B cell (primary cell): ENCODE data around the gene MYO1C. TPM values are rescaled to one million over a fixed set of nuclear protein-coding genes. Genes with fewer than 3 reads are reported as not detected.

ENCODE experiments used
- ATAC-seq: fragments of 200-7000 bp; cut with Tn5 transposase; one replicate; pipeline ENCODE4 v1.10.0; 2021; ENCODE audit warnings: low read depth, mild to moderate bottlenecking, moderate number of reproducible peaks, moderate library complexity
- CTCF ChIA-PET: fragments of 350-600 bp; sonication (Branson Sonifier 250); formaldehyde crosslinking; loops from one replicate; lab custom pipeline; 2021; ENCODE audit warnings: antibody characterized with exemption, inconsistent platforms; lab: Charles Lee
- POLR2A ChIA-PET: fragments of 350-600 bp; sonication (Branson Sonifier 250); formaldehyde crosslinking; loops from one replicate; lab custom pipeline; 2021; ENCODE audit warnings: antibody characterized with exemption; lab: Charles Lee
- DNase-seq: peaks from one replicate; pipeline ENCODE4 v3.0.0; 2013
- H2AFZ ChIP-seq: 2 replicates; pipeline ENCODE4 v1.6.1; 2012; ENCODE audit warnings: mild to moderate bottlenecking, low read depth, low read length; ENCODE audit not compliant: insufficient read depth, poor library complexity, severe bottlenecking
- H3K27ac ChIP-seq, 2 donors: 1 replicate in 1 of 2; 2 replicates in 1 of 2; pipeline ENCODE4 v1.5.1; 2012 to 2013; ENCODE audit warnings: low read length in 2 of 2, mild to moderate bottlenecking in 2 of 2, moderate library complexity in 1 of 2
- H3K27me3 ChIP-seq, 4 experiments: fragments of 200-600 bp in 1 of 4; sonication (generic) in 1 of 4; replicated peaks in 1 of 4; 1 replicate in 2 of 4; 2 replicates in 2 of 4; pipeline versions ENCODE4 v1.6.1 to v1.7.0; 2013 to 2016; ENCODE audit warnings: low read length in 3 of 4, mild to moderate bottlenecking in 2 of 4, mixed read lengths in 1 of 4, moderate library complexity in 1 of 4; ENCODE audit not compliant: insufficient read depth in 4 of 4, control insufficient read depth in 3 of 4; ENCODE audit errors: control extremely low read depth in 1 of 4
- H3K36me3 ChIP-seq, 2 experiments: replicated peaks in 1 of 2; 1 replicate in 1 of 2; 2 replicates in 1 of 2; pipeline versions ENCODE4 v1.6.1 to v1.7.1; 2013; ENCODE audit warnings: low read length in 1 of 2; ENCODE audit not compliant: insufficient read depth in 2 of 2, control insufficient read depth in 1 of 2; ENCODE audit errors: control extremely low read depth in 1 of 2, extremely low read depth in 1 of 2
- H3K4me1 ChIP-seq, 2 donors: fragments of 200-600 bp in 1 of 2; sonication (generic) in 1 of 2; 1 replicate in 1 of 2; 2 replicates in 1 of 2; pipeline versions ENCODE4 v1.5.1 to v1.6.1; 2013 to 2017; ENCODE audit warnings: low read length in 2 of 2; ENCODE audit not compliant: control insufficient read depth in 2 of 2, insufficient read depth in 2 of 2
- H3K4me2 ChIP-seq: replicated peaks from 2 replicates; pipeline ENCODE3; 2012; ENCODE audit warnings: mild to moderate bottlenecking, low read depth, low read length; ENCODE audit not compliant: poor library complexity, severe bottlenecking
- H3K4me3 ChIP-seq, 5 experiments: fragments of 200-600 bp in 1 of 5; sonication (generic) in 1 of 5; 1 replicate in 3 of 5; 2 replicates in 2 of 5; pipeline versions ENCODE4 v1.5.1 to v1.7.0; 2011 to 2016; ENCODE audit warnings: low read length in 4 of 5, mild to moderate bottlenecking in 4 of 5, low read depth in 2 of 5, control low read depth in 1 of 5, moderate library complexity in 1 of 5; ENCODE audit not compliant: insufficient read depth in 1 of 5; ENCODE audit errors: control extremely low read depth in 1 of 5, extremely low read depth in 1 of 5
- H3K79me2 ChIP-seq: fragments of 200-600 bp; sonication (generic); one replicate; pipeline ENCODE4 v1.6.0; 2016; ENCODE audit warnings: low read length; ENCODE audit not compliant: control insufficient read depth, insufficient read depth
- H3K9ac ChIP-seq: fragments of 200-600 bp; sonication (generic); 2 replicates; pipeline ENCODE4 v1.6.1; 2017; ENCODE audit warnings: mild to moderate bottlenecking, low read length, moderate library complexity
- H3K9me3 ChIP-seq, 3 donors: one replicate each; pipeline versions ENCODE4 v1.6.1 to v1.7.1; 2013; ENCODE audit warnings: low read length in 2 of 3; ENCODE audit not compliant: control insufficient read depth in 2 of 3, insufficient read depth in 1 of 3; ENCODE audit errors: control extremely low read depth in 1 of 3
- H4K20me1 ChIP-seq: 2 replicates; pipeline ENCODE4 v1.6.0; 2012; ENCODE audit warnings: mild to moderate bottlenecking, low read length; ENCODE audit not compliant: insufficient read depth, control insufficient read depth, poor library complexity, severe bottlenecking
- H3K27ac Mint-ChIP-seq: one replicate; pipeline ENCODE4 v1.8.0; 2021; ENCODE audit warnings: mixed read lengths
- H3K27me3 Mint-ChIP-seq: one replicate; pipeline ENCODE4 v1.8.0; 2021; ENCODE audit warnings: mixed read lengths
- H3K4me1 Mint-ChIP-seq: one replicate; pipeline ENCODE4 v1.8.0; 2021; ENCODE audit warnings: mixed read lengths
- H3K4me3 Mint-ChIP-seq: one replicate; pipeline ENCODE4 v1.8.0; 2021; ENCODE audit warnings: mixed read lengths
- H3K9me3 Mint-ChIP-seq: one replicate; pipeline ENCODE4 v1.8.0; 2022; ENCODE audit warnings: mixed read lengths; ENCODE audit not compliant: insufficient read depth
- EZH2 ChIP-seq: IDR thresholded peaks from 2 replicates; pipeline ENCODE4 v1.6.1; 2012; ENCODE audit warnings: borderline replicate concordance, low read depth, mild to moderate bottlenecking, moderate library complexity, low read length; ENCODE audit not compliant: insufficient read depth, poor library complexity, severe bottlenecking
- WGBS: methylation state at CpG from one replicate; pipeline ENCODE4 v1.1.5; 2013; ENCODE audit warnings: missing lambda C conversion rate; ENCODE audit not compliant: insufficient coverage; 5-methylcytosine and 5-hydroxymethylcytosine counted together
- intact Hi-C: fragments of 100-400 bp; cut with micrococcal nuclease; formaldehyde crosslinking; loops from one replicate; pipeline ENCODE4 v1.10.0; 2022
- polyA plus RNA-seq: library from polyadenylated mRNA; depleted of rRNA; stranded (reverse); fragments of >200 nt; gene quantifications from 2 replicates; pipeline ENCODE4 v1.2.3, GENCODE V29; 2012
- total RNA-seq, 2 donors: library from RNA; stranded (reverse); fragments of 120-200 nt in 1 of 2; gene quantifications; 1 replicate in 1 of 2; 2 replicates in 1 of 2; pipeline versions ENCODE4 v1.2.3 to v1.2.4, GENCODE V29; 2013 to 2022
- TF ChIP-seq, protein P1 (sequence below): fragments of 200-600 bp; IDR thresholded peaks from one replicate; pipeline ENCODE4 v1.8.0; 2022; ENCODE audit warnings: antibody characterized with exemption, mild to moderate bottlenecking

MYO1C gene
- total and polyA plus RNA-seq, 2 donors (not counting 1 experiment from before 2014, with no cell fraction given): 54.7 to 81.7 TPM

DNA sequence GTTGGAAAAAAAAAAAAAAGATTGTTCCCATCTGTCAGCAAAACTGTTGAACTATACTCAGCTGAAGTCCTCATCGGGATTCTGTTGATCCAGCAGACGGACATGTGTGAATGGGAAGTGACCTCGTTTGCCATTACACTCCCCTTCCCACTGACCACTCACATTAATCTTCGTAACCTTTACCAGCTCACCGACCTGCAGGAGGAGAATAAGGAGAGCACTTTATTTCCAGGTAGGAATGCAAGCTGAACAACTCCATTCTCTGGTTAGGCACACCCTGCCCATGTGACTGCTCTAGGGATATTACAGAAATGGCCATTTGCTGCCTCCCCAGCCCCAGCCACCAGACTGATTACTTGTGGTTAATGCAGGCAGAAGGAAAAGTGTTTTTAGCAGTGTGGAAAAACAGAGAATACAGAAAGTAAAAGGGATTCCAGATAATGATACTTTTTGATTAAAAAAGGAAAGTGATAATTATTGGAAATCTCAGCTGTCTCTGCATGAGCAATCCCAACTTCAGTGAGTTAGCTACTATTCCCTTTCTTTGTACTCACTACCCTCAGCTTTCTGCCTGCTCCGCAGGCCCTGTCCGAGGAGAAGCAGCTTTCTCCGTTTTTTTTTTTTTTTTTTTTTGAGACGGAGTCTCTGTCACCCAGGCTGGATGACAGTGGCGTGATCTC, 68.9 kb downstream of the MYO1C start:
- H3K9ac ChIP-seq: no peak overlapping the region
- ChIA-PET CTCF (no interaction called here), POLR2A (no interaction called here)
- no peak for TF ChIP-seq EZH2
- TF ChIP-seq, protein P1, sequence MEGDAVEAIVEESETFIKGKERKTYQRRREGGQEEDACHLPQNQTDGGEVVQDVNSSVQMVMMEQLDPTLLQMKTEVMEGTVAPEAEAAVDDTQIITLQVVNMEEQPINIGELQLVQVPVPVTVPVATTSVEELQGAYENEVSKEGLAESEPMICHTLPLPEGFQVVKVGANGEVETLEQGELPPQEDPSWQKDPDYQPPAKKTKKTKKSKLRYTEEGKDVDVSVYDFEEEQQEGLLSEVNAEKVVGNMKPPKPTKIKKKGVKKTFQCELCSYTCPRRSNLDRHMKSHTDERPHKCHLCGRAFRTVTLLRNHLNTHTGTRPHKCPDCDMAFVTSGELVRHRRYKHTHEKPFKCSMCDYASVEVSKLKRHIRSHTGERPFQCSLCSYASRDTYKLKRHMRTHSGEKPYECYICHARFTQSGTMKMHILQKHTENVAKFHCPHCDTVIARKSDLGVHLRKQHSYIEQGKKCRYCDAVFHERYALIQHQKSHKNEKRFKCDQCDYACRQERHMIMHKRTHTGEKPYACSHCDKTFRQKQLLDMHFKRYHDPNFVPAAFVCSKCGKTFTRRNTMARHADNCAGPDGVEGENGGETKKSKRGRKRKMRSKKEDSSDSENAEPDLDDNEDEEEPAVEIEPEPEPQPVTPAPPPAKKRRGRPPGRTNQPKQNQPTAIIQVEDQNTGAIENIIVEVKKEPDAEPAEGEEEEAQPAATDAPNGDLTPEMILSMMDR: no peak
- Mint-ChIP-seq H3K4me3 (no peak overlapping the region), H3K9me3 (no peaks in the 10 kb centered on the region), H3K27me3 (no peaks in the 10 kb centered on the region), H3K4me1 (peaks cover 4% of the 10 kb centered on the region), H3K27ac (no peak overlapping the region)
- intact Hi-C loops: no loop called here
- WGBS: 93% methylated on average over 2 of the region's 10 CpGs
- no peaks in the 10 kb centered on the region for H3K27me3 ChIP-seq
- peaks cover 9 to 44% of the 10 kb centered on the region in 2 experiments for H3K36me3 ChIP-seq
- no peak for ATAC-seq
- H3K9me3 ChIP-seq: no peaks in the 10 kb centered on the region
- no peak overlapping the region for H3K4me2 ChIP-seq
- H3K27ac ChIP-seq: no peak overlapping the region
- no peaks in the 10 kb centered on the region for H3K4me1 ChIP-seq
- H2AFZ ChIP-seq: no peak overlapping the region
- no peak overlapping the region for H3K4me3 ChIP-seq
- peaks cover 50% of the 10 kb centered on the region for H3K79me2 ChIP-seq
- H4K20me1 ChIP-seq: peaks cover 34% of the 10 kb centered on the region
- no peak for DNase-seq

DNA sequence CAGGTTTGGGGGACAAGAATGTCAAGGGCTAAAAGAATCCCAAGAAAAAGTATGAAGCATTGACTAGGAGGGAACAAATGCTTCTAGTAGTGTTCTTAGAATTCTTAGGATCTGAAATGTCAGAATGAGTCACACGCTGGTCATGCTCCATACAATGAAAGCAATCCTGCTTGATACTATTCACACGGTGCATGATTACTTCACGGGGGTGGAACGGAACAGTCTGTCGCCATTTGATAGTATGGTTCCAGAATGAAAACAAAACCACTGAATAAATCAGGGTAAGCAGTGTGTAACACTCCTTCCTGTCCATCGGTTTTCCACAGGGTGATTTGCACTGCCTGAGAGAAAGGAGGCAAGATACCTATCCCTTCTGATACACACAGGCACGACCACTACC, 69.6 kb downstream of the MYO1C start:
- WGBS: 100% methylated on average over 1 of the region's 7 CpGs
- H3K27ac ChIP-seq: no peak overlapping the region
- H4K20me1 ChIP-seq: peaks cover 34% of the 10 kb centered on the region
- H3K27me3 Mint-ChIP-seq: no peaks in the 10 kb centered on the region
- H3K4me3 Mint-ChIP-seq: no peak overlapping the region
- peaks cover 44% of the 10 kb centered on the region for H3K79me2 ChIP-seq
- no peak overlapping the region for H3K9ac ChIP-seq
- ChIA-PET POLR2A (no interaction called here), CTCF (no interaction called here)
- H3K27me3 ChIP-seq: no peaks in the 10 kb centered on the region
- ATAC-seq (no peak), DNase-seq (no peak)
- no peak overlapping the region for H3K4me2 ChIP-seq
- intact Hi-C loops: no loop called here
- H3K4me1 ChIP-seq: no peaks in the 10 kb centered on the region
- no peaks in the 10 kb centered on the region for H3K9me3 Mint-ChIP-seq
- H3K4me3 ChIP-seq: no peak overlapping the region
- no peak overlapping the region for H2AFZ ChIP-seq
- H3K36me3 ChIP-seq: peaks cover 9 to 44% of the 10 kb centered on the region in 2 experiments
- TF ChIP-seq, protein P1: no peak
- no peak for TF ChIP-seq EZH2
- peaks cover 3% of the 10 kb centered on the region for H3K4me1 Mint-ChIP-seq
- no peak overlapping the region for H3K27ac Mint-ChIP-seq
- no peaks in the 10 kb centered on the region for H3K9me3 ChIP-seq
